AG09319 (cell line): ENCODE measurements around the gene ADAMTS18.
"Not testable (repeated sequence)": the region's sequence is repeated elsewhere in the genome, so short reads cannot be mapped to it uniquely, and the experiment has no call there.

Source experiments
- DNase-seq: peaks from one replicate; pipeline ENCODE4 v3.0.0-alpha.2; 2010; ENCODE audit warnings: low read depth; ENCODE audit errors: extremely low read depth
- CTCF ChIP-seq: IDR thresholded peaks from 2 replicates; pipeline ENCODE4 v1.5.1; 2011; ENCODE audit warnings: low read depth, mild to moderate bottlenecking, inconsistent platforms, low read length, moderate library complexity

Gene ADAMTS18

GRCh38 chr16:77273815-77274214, 161.0 kb downstream of the ADAMTS18 start:
- no peak for DNase-seq
- TF ChIP-seq CTCF = no peak

GRCh38 chr16:77271532-77272426, 163.1 kb downstream of the ADAMTS18 start:
- no peak for TF ChIP-seq CTCF
- DNase-seq = no peak

GRCh38 chr16:77266185-77266584, 168.6 kb downstream of the ADAMTS18 start:
- not testable (repeated sequence) for DNase-seq

GRCh38 chr16:77262971-77263370, 171.9 kb downstream of the ADAMTS18 start:
- TF ChIP-seq CTCF = no peak
- DNase-seq = no peak

GRCh38 chr16:77250400-77250799, 184.4 kb downstream of the ADAMTS18 start:
- no peak for TF ChIP-seq CTCF
- no peak for DNase-seq

GRCh38 chr16:77246150-77246549, 188.7 kb downstream of the ADAMTS18 start:
- no peak for TF ChIP-seq CTCF
- DNase-seq = no peak

- not testable (repeated sequence) for DNase-seq
Measured at GRCh38 chr16:77242471-77242870, 192.4 kb downstream of the ADAMTS18 start.

- DNase-seq = no peak
- no peak for TF ChIP-seq CTCF
Measured at GRCh38 chr16:77238593-77238992, 196.2 kb downstream of the ADAMTS18 start.
